GM12891 (cell line): ENCODE results near the gene SLC2A4RG.

Source experiments
- DNase-seq: peaks from one replicate; pipeline ENCODE4 v3.0.0; 2011; ENCODE audit warnings: low spot score; ENCODE audit not compliant: insufficient read length
- FAIRE-seq: peaks from 2 replicates; lab custom pipeline; 2011; peaks lifted over from hg19 to GRCh38; lab: Jason Lieb, UNC
- PAX5 ChIP-seq: IDR thresholded peaks from 2 replicates; pipeline ENCODE4 v1.6.1; 2011; ENCODE audit warnings: low read length, moderate library complexity, mild to moderate bottlenecking; ENCODE audit not compliant: insufficient read depth, severe bottlenecking
- POLR2A ChIP-seq: IDR thresholded peaks from 2 replicates; pipeline ENCODE4 v1.6.1; 2011; ENCODE audit warnings: low read depth, low read length, control low read depth
- POLR2AphosphoS5 ChIP-seq: IDR thresholded peaks from 2 replicates; pipeline ENCODE4 v1.6.1; 2011; ENCODE audit warnings: low read depth, low read length, control low read depth
- POU2F2 ChIP-seq: IDR thresholded peaks from 2 replicates; pipeline ENCODE4 v1.6.1; 2011; ENCODE audit warnings: low read depth, mild to moderate bottlenecking, control low read depth, low read length, moderate library complexity
- SPI1 ChIP-seq: IDR thresholded peaks from 2 replicates; pipeline ENCODE4 v1.6.1; 2011; ENCODE audit warnings: low read depth, low read length, control low read depth
- TAF1 ChIP-seq: IDR thresholded peaks from 2 replicates; pipeline ENCODE4 v1.6.1; 2011; ENCODE audit warnings: low read depth, low read length, control low read depth

Gene SLC2A4RG

DNA sequence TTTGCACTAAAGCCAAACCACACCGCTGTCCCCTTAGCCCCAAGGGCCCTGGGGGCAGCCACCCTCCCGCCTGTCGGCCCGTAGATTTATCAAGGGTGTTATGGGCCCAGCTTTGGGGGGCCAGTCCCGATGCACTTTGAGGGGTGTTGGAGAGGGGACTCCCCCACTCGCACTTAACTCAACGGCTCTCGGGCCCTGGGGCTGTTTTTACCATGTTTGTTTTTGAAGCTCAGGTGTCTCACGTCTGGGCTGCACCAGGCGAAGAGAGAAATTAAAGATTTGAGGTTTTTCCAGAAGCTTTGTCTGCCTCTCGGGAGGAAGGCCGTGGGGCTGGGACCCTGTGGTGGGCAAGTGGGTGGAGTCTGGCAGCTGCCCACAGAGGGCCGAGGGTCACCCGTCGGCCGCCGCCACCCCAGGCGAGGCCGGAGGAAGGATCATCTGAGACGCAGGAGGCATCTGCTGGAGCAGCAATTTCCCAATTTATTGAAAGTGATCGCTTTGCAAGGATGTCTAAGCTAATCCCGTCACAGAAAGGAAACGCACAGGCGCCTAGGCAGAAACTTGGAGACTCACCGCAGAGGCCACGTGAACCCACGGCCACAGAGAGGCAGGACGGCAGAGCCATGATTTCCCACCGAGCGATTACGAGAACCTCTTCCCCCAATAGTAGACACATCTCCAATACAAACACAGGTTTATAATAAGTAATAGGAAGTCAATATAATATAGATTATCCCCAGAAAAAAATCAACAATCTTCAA, 3.8 kb downstream of the SLC2A4RG start:
- FAIRE-seq, result no peak
- no peak for TF ChIP-seq POLR2A
- no peak for TF ChIP-seq SPI1
- no peak for TF ChIP-seq POLR2AphosphoS5
- no peak for TF ChIP-seq TAF1
- TF ChIP-seq POU2F2, result no peak
- TF ChIP-seq PAX5, result no peak
- DNase-seq, result no peak

- DNase-seq (no peak), FAIRE-seq (no peak)
- no peak for TF ChIP-seq POU2F2
- TF ChIP-seq PAX5, result no peak
- no peak for TF ChIP-seq TAF1
- TF ChIP-seq POLR2A, result no peak
These were observed 4.6 kb downstream of the SLC2A4RG start for GRCh38 chr20:63744158-63744557.

GRCh38 chr20:63744574-63745423, 5.2 kb downstream of the SLC2A4RG start:
- FAIRE-seq (no peak), DNase-seq (no peak)
- TF ChIP-seq PAX5, result no peak

DNA sequence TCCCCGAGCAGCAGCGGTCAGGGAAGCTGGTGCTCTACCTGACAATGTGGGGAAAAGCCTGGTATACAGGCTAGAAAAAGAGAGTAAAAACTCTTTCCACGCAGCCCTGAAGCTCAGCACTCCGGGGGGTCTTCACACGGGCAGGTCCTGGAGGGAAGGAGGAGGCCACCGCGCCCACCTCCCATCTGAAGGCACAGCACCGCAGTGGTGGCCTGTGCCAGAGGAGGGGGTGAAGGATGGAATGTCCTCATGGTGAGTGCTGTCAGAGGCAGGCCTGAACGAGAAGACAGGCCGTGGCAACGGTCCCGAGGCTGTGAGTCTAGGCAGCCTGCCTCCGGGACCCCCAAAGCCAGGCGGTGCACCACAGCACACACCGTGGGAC, 5.8 kb downstream of the SLC2A4RG start:
- no peak for FAIRE-seq
- no peak for DNase-seq
- TF ChIP-seq POU2F2, result no peak
- no peak for TF ChIP-seq SPI1
- TF ChIP-seq POLR2AphosphoS5, result no peak
- no peak for TF ChIP-seq PAX5
- TF ChIP-seq POLR2A, result no peak
- TF ChIP-seq TAF1, result no peak

- no peak for DNase-seq
- no peak for FAIRE-seq
- TF ChIP-seq POLR2A, result no peak
- no peak for TF ChIP-seq SPI1
- no peak for TF ChIP-seq PAX5
- no peak for TF ChIP-seq TAF1
These were observed 6.6 kb downstream of the SLC2A4RG start for GRCh38 chr20:63745961-63746731.

DNA sequence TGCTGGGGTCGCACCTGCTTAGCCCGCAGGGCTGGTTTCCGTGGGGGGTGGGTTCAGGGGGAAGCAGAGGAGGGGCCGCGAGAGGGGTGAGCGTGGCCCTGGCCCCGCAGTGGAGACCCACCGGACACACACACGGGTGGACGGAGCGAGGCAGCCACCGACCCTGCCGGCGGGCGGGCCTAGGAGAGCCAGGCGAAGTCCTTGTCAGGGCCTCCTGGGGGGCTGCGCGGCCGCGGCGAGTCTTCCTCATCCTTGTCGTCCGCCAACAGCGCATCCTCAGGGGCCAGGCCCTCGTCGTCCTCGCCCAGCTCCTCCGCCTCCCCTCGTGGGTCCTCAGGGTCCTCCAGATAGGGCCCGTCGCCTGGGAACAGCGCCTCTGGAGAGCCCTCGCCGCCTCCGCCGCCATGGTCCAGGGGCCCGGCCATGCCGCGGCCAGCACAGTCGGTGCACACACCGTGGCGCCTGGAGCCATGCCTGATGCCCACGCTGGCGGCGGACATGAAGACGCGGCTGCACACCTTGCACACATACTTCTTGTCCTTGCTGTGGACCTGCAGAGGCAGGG, 7.3 kb downstream of the SLC2A4RG start:
- DNase-seq, result no peak
- no peak for TF ChIP-seq SPI1
- no peak for TF ChIP-seq POLR2A
- TF ChIP-seq POLR2AphosphoS5, result no peak
- TF ChIP-seq TAF1, result no peak
- no peak for TF ChIP-seq PAX5
- no peak for TF ChIP-seq POU2F2
- FAIRE-seq, result no peak

DNA sequence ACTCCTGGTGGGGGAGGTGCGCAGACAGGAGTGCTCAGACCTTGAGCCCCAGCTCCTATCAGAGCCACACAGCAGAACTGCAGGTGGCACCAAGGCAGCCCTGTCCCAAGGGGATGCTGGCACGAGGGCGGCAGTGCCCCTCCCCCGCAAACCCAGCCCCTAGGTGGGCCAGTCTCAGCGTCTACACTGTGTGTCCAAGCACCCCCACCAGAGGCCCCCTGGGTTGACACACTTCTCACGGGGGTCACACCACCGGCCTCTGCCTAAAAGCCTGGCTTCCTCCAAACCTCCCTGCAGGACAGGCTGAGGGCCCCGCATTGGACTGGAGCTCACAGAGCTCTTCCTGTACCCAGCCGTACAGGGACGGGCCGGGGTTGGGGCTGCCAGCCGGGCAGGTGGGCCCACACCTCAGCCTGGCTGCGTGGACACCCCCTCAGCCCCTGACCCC, 8.1 kb downstream of the SLC2A4RG start:
- DNase-seq (no peak), FAIRE-seq (no peak)

GRCh38 chr20:63748070-63748933, 8.7 kb downstream of the SLC2A4RG start:
- FAIRE-seq (no peak), DNase-seq (no peak)
- no peak for TF ChIP-seq POLR2AphosphoS5
- no peak for TF ChIP-seq PAX5
- no peak for TF ChIP-seq TAF1
- no peak for TF ChIP-seq POU2F2
- no peak for TF ChIP-seq SPI1
- TF ChIP-seq POLR2A, result no peak

More for the DNA sequence above, 8.1 kb downstream of the SLC2A4RG start:
- no peak for TF ChIP-seq POLR2AphosphoS5
